ENCODE data around the gene ACTL6B.

Gene ACTL6B

DNA sequence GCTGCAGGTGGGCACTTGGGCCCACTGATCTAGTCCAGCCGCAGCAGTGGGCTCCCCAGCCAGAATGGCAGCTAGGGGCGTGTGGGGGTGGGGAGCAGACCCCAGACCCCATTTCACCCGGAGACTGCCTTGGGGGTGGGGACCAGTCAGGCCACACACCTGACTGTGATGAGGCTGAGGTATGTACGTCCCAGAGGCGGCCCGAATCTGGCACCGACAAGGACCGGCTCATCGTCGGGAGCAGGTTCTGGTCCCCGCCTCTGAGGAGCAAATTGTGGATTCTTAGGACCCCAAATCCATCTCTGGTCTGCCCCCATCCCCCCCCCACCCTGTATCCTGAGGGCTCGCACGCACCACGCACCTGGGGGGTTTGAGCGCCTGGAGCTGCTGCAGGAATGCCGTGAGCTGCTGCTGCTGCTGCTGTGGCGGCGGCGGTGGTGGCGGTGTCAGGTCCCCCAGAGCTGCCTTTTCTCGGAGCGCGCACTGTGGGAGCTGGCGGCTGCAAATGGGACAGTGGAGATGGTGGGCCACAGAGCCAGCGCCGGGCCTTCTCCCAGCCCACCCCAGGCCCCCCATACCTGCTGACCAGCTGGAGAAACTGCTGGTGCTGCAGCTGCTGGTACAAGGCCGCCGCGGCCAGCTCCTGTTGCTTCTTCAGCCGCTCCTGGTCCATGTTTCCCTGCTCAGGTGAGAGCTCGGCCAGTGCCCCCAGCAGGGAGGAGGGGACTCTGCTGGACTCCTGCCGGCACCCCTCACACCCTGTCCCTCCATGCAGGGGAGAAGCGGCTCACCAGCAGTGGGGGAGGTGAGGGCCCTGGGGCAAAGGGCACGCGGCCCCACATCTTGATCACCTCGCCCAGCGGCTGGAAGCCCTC is 27.6 kb upstream of the ACTL6B start:
- peak; percentile 4 for DNase-seq (ENCODE audit: low spot score)

DNA sequence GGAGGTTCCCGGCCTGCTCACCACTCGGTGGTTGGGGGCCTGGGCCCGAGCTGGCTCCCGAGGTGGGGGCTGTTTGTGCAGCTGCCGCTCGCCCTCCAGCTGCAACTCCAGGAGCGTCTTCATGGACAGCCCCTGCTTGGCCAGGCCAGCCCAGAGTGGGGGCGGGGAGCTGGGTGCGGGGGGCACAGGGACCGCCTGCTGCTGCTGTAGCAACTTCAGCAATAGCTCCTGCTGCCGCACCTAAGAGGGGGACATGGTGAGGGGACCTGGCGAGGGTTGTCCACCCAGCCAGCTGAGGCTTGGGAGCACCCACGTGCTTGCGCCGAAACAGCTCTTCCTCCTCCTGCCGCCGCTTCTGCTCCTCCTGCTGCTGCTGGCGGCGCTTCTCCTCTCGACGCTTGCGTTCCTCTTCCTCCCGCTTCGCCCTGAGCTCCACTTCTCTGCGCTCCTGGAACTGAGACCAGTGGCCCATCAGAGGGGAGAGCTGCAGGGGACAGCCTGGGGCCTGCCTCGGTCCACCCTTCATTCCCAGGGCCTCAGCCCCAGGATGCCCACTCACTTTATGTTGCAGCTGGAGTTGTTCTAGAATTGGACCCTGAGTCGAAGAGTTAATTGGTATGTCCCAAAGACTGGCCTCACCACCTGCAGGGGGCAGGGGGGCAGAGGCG is 26.9 kb upstream of the ACTL6B start:
- peak; percentile 5 for DNase-seq (ENCODE audit: low spot score)

DNA sequence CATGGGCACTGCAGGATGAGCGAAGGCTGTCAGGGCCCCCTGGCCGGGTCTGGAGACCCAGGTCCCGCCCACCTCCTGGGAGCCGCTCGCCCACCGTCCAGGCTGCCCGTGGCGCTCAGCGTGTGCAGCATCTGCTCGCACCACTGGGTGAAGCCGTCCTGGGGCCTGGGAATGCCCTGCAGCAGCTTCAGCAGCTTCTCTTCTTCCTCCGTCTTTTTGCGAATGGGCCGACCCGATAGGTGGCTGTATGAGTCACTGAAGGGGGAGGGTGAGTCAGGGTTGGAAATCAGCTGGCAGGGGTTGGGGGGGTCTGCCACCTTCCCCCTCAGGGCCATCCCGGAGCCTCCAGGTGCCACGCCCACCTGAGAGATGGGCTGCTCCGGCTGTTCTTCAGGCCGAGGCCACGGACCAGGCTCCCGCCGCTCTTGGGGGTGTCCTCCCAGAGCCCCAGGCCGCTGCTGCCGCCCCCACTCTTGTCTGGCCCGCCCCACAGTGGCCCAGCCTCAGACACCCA is 26.0 kb upstream of the ACTL6B start:
- DNase-seq (ENCODE audit: low spot score) = peak; percentile 6

DNA sequence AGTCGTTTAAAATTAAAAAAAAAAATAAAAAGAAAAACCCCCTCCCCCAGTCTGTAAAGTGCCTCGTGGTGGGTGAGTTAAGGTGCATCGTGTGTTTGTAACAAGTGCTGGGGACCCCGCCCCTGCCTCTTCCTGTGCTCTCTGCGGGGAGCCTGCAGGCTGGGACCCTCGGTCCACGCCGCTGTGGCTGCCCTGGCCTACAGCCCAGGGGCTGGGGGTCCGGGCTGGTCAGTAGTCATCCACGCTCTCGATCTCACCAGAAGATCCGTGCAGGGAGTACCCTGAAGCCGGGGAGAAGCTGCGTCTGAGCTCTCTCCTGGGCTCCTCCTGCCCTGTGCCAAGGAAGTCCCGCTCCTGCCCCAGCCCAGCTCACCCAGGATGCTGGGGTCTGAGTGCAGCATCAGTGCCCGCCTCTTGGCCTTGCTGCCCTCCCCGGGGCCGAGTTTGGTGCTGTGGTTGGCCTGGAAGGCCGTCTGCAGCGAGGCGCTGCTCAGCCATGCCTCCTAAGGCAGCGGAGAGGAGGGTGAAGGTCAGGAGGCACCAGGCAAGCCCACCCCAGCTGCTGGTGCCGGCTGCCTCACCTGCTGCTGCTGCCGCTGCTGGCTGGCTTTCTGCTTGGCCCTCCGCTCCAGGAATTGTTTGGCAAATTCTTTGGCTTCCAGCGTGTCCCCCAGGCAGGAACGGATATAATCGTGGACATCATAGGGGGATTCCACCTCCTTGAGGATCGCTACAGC is 25.4 kb upstream of the ACTL6B start:
- DNase-seq (ENCODE audit: low spot score) = peak; percentile 6

DNA sequence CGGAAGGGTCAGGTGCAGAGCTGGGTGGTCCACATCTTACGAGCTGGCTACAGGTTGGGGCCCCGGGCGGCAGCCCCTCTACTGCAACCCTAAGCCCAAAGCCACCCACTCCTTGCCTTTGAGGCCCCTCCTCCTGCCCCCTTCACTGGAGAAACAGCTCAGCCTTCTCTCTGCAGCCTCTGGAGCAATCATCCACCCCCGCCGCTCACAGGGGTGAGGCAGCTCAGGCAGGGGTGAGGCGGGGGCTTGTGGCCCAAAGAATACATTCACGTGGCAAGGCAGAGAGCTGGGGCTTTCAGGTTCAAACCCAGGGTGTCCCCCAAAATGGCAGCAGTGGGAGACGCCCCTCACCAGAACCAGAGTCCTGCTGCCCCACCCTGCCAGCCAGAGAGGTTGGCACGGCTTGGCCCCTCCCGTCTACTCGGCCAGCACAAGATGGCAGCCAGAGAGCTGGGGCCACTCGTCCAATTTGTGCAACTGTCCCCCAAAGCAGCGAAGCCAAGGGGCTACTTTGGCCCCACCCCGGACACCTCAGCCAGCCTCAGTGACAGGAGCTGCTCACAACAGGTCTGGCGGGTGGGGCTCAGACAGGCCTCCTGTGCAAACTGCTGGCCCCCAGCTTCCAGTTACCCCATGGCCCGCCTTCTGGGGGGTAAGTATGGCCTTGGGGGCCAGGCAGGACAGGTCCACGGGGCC is 24.5 kb upstream of the ACTL6B start:
- peak; percentile 11 for DNase-seq (ENCODE audit: low spot score)

DNA sequence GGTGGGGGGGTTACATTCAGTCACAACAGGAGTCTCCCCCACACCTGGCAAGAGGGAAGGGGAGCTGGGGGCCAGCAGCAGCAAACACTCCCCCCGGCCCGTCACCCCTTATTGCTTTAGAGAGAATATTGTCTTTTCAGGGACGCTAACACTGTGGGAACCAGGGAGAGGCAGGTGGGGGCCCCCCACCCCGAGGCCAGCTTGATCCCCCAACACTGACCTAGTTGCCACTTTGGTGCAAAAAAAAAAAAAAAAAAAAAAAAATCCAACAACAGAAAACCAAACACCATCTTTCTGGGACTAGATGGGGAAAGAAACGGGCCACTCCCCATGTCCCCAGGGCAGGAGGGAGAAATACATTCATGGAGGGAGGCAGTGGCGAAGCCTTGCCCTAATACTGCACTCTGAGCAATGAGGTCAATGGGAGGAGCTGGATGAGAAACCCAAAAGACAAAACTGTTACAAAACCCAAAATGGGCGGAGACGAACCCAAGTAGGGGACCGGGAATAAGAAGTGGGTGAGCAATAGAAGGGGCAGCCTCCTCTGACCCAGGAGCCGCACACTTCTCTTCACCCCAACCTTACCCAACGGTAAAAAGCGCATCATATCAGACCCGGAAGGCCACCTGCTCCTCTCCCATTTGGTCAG is 23.8 kb upstream of the ACTL6B start:
- DNase-seq (ENCODE audit: low spot score) = peak; percentile 30

DNA sequence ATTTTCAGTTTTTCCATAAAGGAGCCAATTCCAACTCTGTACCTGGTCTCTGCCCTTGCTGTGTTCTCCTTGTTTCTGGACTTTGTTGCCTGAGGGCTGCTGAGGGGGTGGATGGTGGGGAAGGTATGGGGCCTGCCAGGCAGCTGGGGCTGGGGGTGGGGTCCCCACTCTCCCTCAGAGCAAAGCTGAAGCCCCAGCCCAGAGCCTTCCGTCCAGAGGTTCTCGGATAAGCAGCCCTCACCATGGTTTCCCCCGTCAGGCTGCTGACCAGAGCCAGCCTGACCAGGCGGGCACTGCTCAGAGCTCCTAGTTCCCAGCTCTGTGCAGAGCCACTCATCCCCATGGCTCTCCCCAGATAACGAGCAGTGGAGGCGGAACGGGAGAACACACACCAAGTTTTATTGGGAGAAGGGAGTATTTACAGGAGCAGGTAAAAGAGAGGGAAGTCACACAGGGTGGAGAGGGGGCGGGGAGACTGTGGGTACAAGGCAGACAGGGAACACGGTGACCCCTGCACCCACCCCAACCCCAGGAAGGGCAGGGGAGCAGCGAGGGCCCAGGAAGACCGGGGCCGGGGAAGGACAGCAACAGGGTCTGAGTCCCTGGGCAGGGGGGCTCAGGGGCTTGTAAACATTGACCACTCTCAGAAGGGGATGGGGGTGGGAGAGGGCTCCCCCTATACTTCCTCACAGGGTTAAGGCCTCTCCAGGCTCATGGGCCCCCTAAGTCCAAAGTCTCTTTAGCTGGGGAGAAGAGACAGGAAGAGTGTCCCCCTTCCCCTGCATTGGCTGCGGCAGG is 23.1 kb upstream of the ACTL6B start:
- peak; percentile 16 for DNase-seq (ENCODE audit: low spot score)

DNA sequence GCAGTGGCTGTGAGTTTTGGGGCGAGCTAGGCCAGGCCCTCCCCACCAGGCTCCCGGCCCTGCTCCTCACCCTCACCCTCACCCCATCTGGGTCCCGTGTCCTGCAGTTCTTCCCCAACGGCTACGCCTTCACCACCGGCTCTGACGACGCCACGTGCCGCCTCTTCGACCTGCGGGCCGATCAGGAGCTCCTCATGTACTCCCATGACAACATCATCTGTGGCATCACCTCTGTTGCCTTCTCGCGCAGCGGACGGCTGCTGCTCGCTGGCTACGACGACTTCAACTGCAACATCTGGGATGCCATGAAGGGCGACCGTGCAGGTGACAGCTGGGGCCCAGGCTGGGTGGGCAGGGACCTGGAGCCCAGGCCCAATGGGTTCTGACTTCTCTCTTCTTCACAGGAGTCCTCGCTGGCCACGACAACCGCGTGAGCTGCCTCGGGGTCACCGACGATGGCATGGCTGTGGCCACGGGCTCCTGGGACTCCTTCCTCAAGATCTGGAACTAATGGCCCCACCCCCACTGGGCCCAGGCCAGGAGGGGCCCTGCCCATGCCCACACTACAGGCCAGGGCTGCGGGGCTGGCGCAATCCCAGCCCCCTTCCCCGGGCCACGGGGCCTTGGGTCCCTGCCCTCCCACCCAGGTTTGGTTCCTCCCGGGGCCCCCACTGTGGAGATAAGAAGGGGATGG is 22.2 kb upstream of the ACTL6B start:
- DNase-seq (ENCODE audit: low spot score) = peak; percentile 11

DNA sequence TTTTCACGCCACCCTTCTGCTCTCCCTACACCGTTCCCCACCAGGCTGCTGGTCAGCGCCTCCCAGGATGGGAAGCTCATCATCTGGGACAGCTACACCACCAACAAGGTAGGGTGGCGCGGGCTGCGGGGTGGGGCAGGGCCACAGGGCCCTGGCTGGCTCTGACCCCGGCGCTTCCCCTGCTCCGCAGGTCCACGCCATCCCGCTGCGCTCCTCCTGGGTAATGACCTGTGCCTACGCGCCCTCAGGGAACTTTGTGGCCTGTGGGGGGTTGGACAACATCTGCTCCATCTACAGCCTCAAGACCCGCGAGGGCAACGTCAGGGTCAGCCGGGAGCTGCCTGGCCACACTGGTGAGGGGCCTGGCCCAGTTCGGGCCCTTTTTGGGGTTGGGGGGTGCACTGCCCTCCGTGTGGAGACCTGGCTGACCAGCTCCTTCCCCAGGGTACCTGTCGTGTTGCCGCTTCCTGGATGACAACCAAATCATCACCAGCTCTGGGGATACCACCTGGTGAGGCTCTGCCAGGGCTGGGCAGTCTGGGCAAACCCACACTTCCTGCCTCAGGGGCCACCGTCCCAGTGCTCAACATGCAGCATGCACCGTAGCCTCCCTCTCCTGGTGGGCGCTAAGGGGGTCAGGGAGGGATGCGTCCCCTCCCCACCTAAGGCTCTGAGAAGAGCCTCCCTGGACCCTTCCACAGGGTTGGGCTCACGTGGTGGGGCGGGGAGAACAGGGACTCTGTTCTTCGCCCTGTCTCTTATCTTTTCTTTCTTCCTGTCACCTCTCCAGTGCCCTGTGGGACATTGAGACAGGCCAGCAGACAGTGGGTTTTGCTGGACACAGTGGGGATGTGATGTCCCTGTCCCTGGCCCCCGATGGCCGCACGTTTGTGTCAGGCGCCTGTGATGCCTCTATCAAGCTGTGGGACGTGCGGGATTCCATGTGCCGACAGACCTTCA is 21.3 kb upstream of the ACTL6B start:
- DNase-seq (ENCODE audit: low spot score) = peak; percentile 5

DNA sequence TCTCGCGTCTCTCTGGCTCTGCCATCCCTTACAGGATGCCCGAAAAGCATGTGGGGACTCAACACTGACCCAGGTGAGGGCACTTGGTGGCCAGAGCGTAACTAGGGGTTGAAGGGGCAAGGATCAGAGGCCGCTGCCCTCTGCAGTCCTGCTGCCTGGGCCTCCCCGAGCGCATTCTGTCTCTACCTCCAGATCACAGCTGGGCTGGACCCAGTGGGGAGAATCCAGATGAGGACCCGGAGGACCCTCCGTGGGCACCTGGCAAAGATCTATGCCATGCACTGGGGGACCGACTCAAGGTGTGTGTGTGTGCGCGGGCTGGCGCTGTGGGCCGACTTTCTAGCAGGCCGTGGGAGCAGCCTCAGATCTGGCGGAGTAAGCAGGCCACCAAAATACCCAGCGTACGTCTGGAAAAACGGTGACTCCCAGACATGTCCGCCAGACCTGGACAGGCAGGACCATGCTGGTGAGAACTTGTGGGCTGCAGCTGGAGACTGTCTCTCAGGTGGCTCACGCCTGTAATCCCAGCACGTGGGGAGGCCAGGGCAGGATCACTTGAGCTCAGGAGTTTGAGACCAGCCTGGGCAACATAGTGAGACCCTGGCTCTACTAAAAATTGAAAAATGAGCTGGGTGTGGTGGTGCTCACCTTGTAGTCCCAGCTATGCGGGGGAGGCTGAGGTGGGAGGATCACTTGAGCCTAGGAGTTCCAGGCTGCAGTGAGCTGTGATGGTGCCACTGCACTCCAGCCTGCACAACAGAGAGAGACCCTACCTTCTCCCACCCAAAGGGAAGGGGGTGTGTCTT is 20.5 kb upstream of the ACTL6B start:
- DNase-seq (ENCODE audit: low spot score) = no peak

DNA sequence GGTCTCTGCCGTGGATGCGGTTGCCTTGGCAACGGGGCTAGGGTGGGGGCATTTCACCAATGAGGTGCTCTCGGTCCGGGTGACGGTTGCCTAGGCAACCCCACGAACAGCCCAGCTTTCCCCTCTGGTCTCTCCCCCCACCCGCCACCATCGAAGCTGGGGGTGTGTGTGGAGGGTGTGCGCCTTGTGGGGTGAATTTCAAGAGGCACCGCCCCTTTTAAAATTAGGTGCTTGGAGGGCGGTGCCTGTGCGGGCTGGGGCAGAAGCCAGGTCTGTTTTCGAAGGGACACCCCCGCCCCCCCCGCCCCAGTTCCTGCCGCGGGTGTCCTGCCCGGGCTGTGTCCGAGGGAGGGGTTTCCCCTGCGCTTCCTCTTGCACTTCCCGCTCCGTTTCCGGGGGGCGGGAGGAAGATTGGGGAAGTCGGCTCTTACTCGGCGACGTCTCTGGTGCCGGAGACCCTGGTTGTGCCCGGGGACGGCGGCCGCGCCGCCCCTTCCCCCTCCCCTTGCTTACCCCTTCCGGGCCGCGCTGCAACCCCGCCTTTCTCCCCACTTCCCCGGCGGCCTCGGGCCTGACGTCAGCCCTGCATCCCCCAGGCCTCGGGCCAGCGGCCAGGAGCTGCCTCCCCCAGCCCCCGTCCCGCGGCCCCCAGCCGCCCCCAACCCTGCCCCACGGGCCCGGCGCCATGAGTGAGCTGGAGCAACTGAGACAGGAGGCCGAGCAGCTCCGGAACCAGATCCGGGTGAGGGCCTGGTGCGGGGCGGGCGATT is 19.5 kb upstream of the ACTL6B start:
- DNase-seq (ENCODE audit: low spot score) = peak; percentile 84

DNA sequence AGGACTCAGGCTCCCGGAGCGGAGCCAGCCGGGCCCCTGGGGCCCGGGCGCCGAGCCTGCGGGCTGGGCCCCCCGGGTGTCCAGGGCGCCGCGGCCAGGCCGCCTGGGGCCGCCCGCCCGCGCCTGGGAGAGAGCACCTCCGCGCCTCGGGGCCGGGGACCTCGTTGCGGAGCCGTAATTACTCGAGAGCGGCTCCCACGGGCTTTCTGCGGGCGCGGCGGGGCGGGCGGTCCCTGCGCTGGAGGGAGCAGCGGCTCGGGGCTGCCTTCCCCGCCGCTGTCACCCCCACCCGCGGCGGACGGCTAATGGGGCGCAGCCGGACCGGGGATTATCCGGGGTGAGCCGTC is 18.8 kb upstream of the ACTL6B start:
- DNase-seq (ENCODE audit: low spot score) = no peak

DNA sequence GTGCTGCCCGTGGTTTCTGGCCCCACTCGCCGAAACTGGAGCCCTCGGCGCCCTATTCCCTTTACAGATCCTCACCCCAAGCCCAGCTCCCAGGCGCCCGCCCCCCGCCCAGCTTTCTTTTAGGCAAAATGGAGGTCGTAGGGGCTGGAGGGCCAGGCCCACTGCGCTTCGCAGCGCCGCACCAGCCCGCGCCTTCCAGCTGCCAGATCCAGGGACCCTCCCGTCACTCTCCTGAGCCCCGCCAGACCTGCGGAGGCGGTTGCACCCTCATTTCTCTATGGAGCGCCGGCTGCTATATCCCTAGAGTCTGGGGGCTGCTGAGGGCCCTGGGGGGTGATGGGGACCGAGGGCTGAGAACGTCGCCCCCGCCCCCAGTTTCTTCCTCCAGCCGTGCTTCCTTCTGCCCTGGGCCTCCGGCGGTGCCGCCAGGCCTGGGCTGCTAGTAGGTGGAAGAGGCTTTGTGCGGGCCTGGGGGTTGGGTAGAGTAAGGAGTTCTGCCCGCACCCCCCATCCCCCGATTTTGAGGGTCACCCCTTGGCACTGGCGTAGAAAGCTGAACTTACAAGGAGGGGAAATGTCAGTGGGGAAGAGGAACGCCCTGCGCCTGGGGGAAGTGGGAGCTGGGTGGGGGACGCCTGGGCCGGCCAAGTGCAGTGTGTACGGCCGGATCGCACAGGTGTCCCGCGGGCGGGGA is 18.3 kb upstream of the ACTL6B start:
- DNase-seq (ENCODE audit: low spot score) = no peak

DNA sequence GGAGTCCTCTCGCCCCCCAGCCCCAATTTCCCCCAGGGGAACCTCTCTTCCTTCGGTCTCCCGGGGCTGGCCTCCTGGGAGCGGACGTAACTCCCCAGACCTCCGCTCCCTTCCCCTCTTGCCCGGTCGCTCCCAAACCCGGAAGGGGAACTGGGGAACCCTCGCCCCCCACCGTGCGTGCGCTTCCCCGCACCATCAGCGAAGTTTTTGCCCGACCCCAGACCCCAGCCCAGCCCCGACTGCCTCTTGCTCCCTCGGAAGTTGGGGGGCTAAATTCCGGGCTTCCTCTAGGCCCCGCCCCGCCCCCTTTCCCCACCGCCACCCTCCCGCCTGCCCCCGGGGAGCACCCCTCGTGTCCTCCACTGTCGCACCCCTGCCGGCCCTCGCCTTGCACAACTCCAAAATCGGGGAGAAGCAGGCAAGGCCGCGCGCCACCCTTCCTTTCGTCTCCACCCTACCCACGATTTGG is 17.7 kb upstream of the ACTL6B start:
- no peak for DNase-seq (ENCODE audit: low spot score)

DNA sequence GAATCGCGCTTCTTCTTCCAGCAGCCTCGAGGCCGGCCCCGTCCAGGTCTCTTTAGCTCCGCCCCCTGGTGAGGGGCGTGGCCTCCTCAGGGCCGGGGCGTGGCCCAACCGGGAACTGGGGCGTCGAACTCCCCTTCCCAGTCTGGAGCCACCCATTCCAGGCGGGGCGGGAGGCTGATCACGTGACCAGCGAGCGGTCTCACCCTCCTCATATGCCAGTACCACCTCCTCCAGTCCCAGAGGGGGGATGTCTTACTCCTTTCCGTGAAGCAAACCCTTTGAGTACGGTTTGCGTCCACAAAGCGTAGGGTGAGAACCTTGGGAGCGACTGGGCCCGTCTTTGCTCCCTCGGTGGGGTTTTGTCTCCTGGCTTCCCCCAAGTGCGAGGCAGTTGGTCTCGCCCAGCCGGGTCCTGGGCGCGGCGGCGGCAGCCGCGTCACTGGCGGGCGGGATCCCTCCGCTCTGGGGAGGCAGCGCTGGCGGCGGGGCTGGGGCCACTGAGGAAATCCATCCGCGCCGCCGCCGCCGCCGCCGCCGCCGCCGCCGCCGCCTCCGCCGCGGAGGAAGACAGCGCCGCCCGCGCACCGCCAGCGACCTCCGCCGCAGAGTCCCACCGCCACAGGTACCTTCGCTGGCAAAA is 17.2 kb upstream of the ACTL6B start, which contains the start of gene GNB2:
Gene GNB2 (plus strand): TSS at position 439 of the 640 bp plus-strand sequence. CDS start 2,526 bp downstream, outside the sequence.
- peak; percentile 98 for DNase-seq (ENCODE audit: low spot score)
